Activated CD8-positive, alpha-beta memory T cell treated with anti-CD3 and anti-CD28 coated beads, Interleukin-2, amount 50 U/mL, for 48 hours (primary cell): ENCODE measurements around the gene TBL2.
A peak's percentile ranks its signal among the peaks of the same experiment; 100 is the strongest.
"Not testable (repeated sequence)": the region's sequence is repeated elsewhere in the genome, so short reads cannot be mapped to it uniquely, and the experiment has no call there.

ENCODE experiments used
- DNase-seq: peaks from one replicate; pipeline ENCODE4 v3.0.0-alpha.2; 2020

TBL2 gene

GRCh38 chr7:73578342-73579128 lies at the start of gene TBL2:
TSS of gene TBL2 (minus strand) at chr7:73578579. CDS start at chr7:73578549, 30 bp downstream.
- peak; percentile 98 for DNase-seq

GRCh38 chr7:73626814-73627213 lies 48.4 kb upstream of the TBL2 start:
- no peak for DNase-seq

GRCh38 chr7:73625276-73625675 lies 46.9 kb upstream of the TBL2 start:
- DNase-seq, result no peak

- DNase-seq, result no peak
Observed at GRCh38 chr7:73624669-73625001, 46.3 kb upstream of the TBL2 start.

- DNase-seq, result peak; percentile 83
Observed at GRCh38 chr7:73623798-73624668, 45.7 kb upstream of the TBL2 start, which contains the start of gene MLXIPL. TSS of gene MLXIPL (minus strand) at chr7:73624522. CDS start at chr7:73624492, 30 bp downstream.

GRCh38 chr7:73622909-73623797 lies 44.8 kb upstream of the TBL2 start:
- DNase-seq, result no peak

GRCh38 chr7:73622527-73622908 lies 44.1 kb upstream of the TBL2 start:
- DNase-seq, result no peak

- DNase-seq, result no peak
Observed at GRCh38 chr7:73621168-73622063, 43.0 kb upstream of the TBL2 start.

GRCh38 chr7:73619394-73619793 lies 41.0 kb upstream of the TBL2 start:
- not testable (repeated sequence) for DNase-seq

GRCh38 chr7:73618538-73618937 lies 40.2 kb upstream of the TBL2 start:
- DNase-seq, result no peak

GRCh38 chr7:73617520-73617919 lies 39.1 kb upstream of the TBL2 start:
- DNase-seq, result not testable (repeated sequence)

GRCh38 chr7:73615886-73616285 lies 37.5 kb upstream of the TBL2 start:
- DNase-seq, result no peak

- not testable (repeated sequence) for DNase-seq
Observed at GRCh38 chr7:73614937-73615336, 36.6 kb upstream of the TBL2 start.

GRCh38 chr7:73613954-73614735 lies 35.8 kb upstream of the TBL2 start:
- no peak for DNase-seq

- no peak for DNase-seq
Observed at GRCh38 chr7:73612598-73613269, 34.4 kb upstream of the TBL2 start.

- no peak for DNase-seq
Observed at GRCh38 chr7:73611017-73611555, 32.7 kb upstream of the TBL2 start.

GRCh38 chr7:73610105-73610504 lies 31.7 kb upstream of the TBL2 start:
- DNase-seq, result no peak

GRCh38 chr7:73607692-73607983 lies 29.3 kb upstream of the TBL2 start:
- DNase-seq, result not testable (repeated sequence)

- peak; percentile 94 for DNase-seq
Observed at GRCh38 chr7:73606801-73607691, 28.7 kb upstream of the TBL2 start.
